ENCODE data around the gene ZBTB7C. TPM values are rescaled to one million over a fixed set of nuclear protein-coding genes. Genes with fewer than 3 reads are reported as not detected.

ZBTB7C gene
- total and polyA plus RNA-seq, 10 of the 15 experiments (the other 5 are each of a cell fraction or from before 2014, with no cell fraction given), result under 0.01 to 0.08 (median 0.01) TPM; not detected in 7

DNA sequence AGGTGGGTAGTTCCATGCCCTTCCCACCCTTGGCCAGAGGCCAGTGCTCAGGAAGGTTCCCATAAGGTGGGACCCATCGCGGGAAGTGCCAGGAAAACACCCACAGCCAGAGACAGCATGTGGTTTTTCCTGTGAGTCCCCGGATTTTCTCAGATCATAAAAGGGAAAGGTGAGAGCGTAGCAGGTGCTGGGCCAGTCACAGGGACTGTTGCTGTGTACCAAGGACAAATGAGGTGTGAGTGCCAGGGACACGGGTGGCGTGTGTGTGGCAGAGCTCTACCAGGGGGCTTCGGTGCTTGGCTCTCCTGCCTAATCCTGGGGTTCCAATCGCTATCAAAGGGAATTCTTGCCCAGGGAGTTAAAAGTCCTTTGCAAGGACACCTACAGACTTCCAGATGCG, 319.2 kb downstream of the ZBTB7C start:
- Histone ChIP-seq H3K4me3 (no peak overlapping the region), H3K36me3 (ENCODE audit: control insufficient read depth in 2 of 2, insufficient read depth in 2 of 2, low read length in 1 of 2) (no peaks in the 10 kb centered on the region), H3K9ac (ENCODE audit: control insufficient read depth, insufficient read depth, low read length) (no peak overlapping the region), H3K4me2 (ENCODE audit: control insufficient read depth, insufficient read depth) (no peak overlapping the region), H3K4me1 (ENCODE audit: control insufficient read depth, insufficient read depth, low read length) (no peaks in the 10 kb centered on the region), H2AFZ (ENCODE audit: control insufficient read depth, low read depth, low read length) (no peak overlapping the region), H3K79me2 (ENCODE audit: control insufficient read depth, insufficient read depth, low read length) (no peaks in the 10 kb centered on the region), H3K9me3 (replicated peaks; ENCODE audit: control insufficient read depth, insufficient read depth, low read length) (no peaks in the 10 kb centered on the region), H4K20me1 (ENCODE audit: control insufficient read depth, insufficient read depth) (no peaks in the 10 kb centered on the region), H3K27ac (ENCODE audit: control insufficient read depth, insufficient read depth) (no peak overlapping the region), H3K27me3 (replicated peaks in 1 of 2; ENCODE audit: control insufficient read depth in 2 of 2, insufficient read depth in 2 of 2, low read length in 1 of 2) (no peaks in the 10 kb centered on the region; a peak in 1 of 4 replicates)
- SMC1A ChIA-PET (ENCODE audit: uncharacterized antibody, unreplicated experiment), result no interaction called here
- RAD21 ChIA-PET (ENCODE audit: unreplicated experiment), result no interaction called here
- ATAC-seq, result no peak
- TF ChIP-seq EGR1 (IDR thresholded peaks at IDR 0.05; ENCODE audit: borderline replicate concordance in 1 of 2, low read depth in 2 of 2, low read length in 2 of 2) (no peak), TCF12 (IDR thresholded peaks at IDR 0.05; ENCODE audit: low read depth, low read length) (no peak), YBX1 (IDR thresholded peaks at IDR 0.05) (no peak)
- TF ChIP-seq, protein P1, sequence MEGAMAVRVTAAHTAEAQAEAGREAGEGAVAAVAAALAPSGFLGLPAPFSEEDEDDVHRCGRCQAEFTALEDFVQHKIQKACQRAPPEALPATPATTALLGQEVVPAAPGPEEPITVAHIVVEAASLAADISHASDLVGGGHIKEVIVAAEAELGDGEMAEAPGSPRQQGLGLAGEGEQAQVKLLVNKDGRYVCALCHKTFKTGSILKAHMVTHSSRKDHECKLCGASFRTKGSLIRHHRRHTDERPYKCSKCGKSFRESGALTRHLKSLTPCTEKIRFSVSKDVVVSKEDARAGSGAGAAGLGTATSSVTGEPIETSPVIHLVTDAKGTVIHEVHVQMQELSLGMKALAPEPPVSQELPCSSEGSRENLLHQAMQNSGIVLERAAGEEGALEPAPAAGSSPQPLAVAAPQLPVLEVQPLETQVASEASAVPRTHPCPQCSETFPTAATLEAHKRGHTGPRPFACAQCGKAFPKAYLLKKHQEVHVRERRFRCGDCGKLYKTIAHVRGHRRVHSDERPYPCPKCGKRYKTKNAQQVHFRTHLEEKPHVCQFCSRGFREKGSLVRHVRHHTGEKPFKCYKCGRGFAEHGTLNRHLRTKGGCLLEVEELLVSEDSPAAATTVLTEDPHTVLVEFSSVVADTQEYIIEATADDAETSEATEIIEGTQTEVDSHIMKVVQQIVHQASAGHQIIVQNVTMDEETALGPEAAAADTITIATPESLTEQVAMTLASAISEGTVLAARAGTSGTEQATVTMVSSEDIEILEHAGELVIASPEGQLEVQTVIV (IDR thresholded peaks at IDR 0.05; ENCODE audit: borderline replicate concordance, partially characterized antibody), result no peak
- intact Hi-C loops (cut with micrococcal nuclease; ENCODE audit: unreplicated experiment) (no loop called here), in situ Hi-C loops (cut with MboI) (no loop called here)
- no peak for FAIRE-seq
- no TSS peak for BruUV-seq (replicated peaks)
- POLR2A ChIA-PET, result no interaction called here
- CTCF ChIA-PET, result no interaction called here
- no peak for DNase-seq (ENCODE audit: low read depth, low spot score)
- 40% methylated on average over 9 of the region's 9 CpGs for WGBS (ENCODE audit: insufficient coverage, insufficient replicate concordance, low lambda C conversion rate, missing lambda C conversion rate)

DNA sequence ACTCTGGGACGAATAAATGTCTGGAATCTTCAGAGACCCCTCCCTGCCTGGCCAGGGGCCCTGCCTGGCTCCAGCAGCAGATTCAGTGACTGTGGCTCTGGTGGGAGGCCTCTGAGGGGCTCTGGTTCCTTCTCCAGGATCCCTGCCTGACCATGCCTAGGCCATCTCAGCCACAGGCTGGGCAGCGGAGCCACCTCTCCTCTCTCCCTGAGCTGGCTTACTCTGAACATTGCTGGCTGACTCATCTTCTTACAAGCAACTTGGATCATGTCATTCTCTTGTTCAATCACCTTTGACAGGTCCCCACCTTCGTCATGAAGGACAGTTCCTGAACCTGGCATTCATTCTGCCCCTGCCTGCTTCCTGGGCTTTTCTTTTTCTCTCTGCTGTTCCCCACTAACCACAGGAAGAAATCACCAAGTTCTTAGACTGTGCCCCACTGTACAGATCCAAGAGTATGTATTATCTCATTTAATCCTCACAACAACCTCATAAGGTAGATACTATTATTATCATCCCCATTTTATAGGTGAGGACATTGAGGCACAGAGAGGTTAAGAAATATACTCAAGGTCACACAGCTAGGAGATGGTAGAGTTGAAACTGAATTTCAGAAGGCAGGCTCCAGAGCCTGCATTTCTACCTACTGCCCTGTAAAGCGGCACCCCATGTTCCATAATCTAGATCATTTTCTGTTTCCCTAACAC, 323.2 kb downstream of the ZBTB7C start:
- RAD21 ChIA-PET (ENCODE audit: unreplicated experiment), result no interaction called here
- no peak overlapping the region for H3K27ac ChIP-seq (ENCODE audit: control insufficient read depth, insufficient read depth)
- no peaks in the 10 kb centered on the region for H4K20me1 ChIP-seq (ENCODE audit: control insufficient read depth, insufficient read depth)
- no peaks in the 10 kb centered on the region for H3K79me2 ChIP-seq (ENCODE audit: control insufficient read depth, insufficient read depth, low read length)
- H3K9me3 ChIP-seq (replicated peaks; ENCODE audit: control insufficient read depth, insufficient read depth, low read length), result no peaks in the 10 kb centered on the region
- no peaks in the 10 kb centered on the region for H3K36me3 ChIP-seq (ENCODE audit: control insufficient read depth in 2 of 2, insufficient read depth in 2 of 2, low read length in 1 of 2)
- 26% methylated on average over 4 of the region's 4 CpGs for WGBS (ENCODE audit: insufficient coverage, insufficient replicate concordance, low lambda C conversion rate, missing lambda C conversion rate)
- no peak for FAIRE-seq
- H3K27me3 ChIP-seq (replicated peaks in 1 of 2; ENCODE audit: control insufficient read depth in 2 of 2, insufficient read depth in 2 of 2, low read length in 1 of 2), result no peaks in the 10 kb centered on the region; a peak in 1 of 4 replicates
- no peak overlapping the region for H2AFZ ChIP-seq (ENCODE audit: control insufficient read depth, low read depth, low read length)
- no peak for DNase-seq (ENCODE audit: low read depth, low spot score)
- no peak overlapping the region for H3K4me2 ChIP-seq (ENCODE audit: control insufficient read depth, insufficient read depth)
- POLR2A ChIA-PET, result no interaction called here
- intact Hi-C loops (cut with micrococcal nuclease; ENCODE audit: unreplicated experiment) (no loop called here), in situ Hi-C loops (cut with MboI) (no loop called here)
- H3K4me3 ChIP-seq, result no peak overlapping the region
- H3K9ac ChIP-seq (ENCODE audit: control insufficient read depth, insufficient read depth, low read length), result no peak overlapping the region
- no TSS peak for BruUV-seq (replicated peaks)
- no peak for ATAC-seq
- CTCF ChIA-PET, result no interaction called here
- SMC1A ChIA-PET (ENCODE audit: uncharacterized antibody, unreplicated experiment), result no interaction called here
- no peaks in the 10 kb centered on the region for H3K4me1 ChIP-seq (ENCODE audit: control insufficient read depth, insufficient read depth, low read length)
- TF ChIP-seq, protein P2, sequence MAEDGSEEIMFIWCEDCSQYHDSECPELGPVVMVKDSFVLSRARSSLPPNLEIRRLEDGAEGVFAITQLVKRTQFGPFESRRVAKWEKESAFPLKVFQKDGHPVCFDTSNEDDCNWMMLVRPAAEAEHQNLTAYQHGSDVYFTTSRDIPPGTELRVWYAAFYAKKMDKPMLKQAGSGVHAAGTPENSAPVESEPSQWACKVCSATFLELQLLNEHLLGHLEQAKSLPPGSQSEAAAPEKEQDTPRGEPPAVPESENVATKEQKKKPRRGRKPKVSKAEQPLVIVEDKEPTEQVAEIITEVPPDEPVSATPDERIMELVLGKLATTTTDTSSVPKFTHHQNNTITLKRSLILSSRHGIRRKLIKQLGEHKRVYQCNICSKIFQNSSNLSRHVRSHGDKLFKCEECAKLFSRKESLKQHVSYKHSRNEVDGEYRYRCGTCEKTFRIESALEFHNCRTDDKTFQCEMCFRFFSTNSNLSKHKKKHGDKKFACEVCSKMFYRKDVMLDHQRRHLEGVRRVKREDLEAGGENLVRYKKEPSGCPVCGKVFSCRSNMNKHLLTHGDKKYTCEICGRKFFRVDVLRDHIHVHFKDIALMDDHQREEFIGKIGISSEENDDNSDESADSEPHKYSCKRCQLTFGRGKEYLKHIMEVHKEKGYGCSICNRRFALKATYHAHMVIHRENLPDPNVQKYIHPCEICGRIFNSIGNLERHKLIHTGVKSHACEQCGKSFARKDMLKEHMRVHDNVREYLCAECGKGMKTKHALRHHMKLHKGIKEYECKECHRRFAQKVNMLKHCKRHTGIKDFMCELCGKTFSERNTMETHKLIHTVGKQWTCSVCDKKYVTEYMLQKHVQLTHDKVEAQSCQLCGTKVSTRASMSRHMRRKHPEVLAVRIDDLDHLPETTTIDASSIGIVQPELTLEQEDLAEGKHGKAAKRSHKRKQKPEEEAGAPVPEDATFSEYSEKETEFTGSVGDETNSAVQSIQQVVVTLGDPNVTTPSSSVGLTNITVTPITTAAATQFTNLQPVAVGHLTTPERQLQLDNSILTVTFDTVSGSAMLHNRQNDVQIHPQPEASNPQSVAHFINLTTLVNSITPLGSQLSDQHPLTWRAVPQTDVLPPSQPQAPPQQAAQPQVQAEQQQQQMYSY (CRISPR knock-in tag; IDR thresholded peaks at IDR 0.05), result no peak
- TF ChIP-seq, protein P3, sequence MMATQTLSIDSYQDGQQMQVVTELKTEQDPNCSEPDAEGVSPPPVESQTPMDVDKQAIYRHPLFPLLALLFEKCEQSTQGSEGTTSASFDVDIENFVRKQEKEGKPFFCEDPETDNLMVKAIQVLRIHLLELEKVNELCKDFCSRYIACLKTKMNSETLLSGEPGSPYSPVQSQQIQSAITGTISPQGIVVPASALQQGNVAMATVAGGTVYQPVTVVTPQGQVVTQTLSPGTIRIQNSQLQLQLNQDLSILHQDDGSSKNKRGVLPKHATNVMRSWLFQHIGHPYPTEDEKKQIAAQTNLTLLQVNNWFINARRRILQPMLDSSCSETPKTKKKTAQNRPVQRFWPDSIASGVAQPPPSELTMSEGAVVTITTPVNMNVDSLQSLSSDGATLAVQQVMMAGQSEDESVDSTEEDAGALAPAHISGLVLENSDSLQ (IDR thresholded peaks at IDR 0.05), result no peak
- no peak for TF ChIP-seq STAT1 (conservative IDR thresholded peaks at IDR 0.05)

Data from GM12878 (cell line).